Measurements from ENCODE around the gene PIH1D1. TPM values are rescaled to one million over a fixed set of nuclear protein-coding genes. Genes with fewer than 3 reads are reported as not detected.
A peak's percentile ranks its signal among the peaks of the same experiment; 100 is the strongest.

Gene PIH1D1
- total and polyA plus RNA-seq, 2 of the 8 experiments (the other 6 are each of a cell fraction or from before 2014, with no cell fraction given): 146 to 195 TPM

GRCh38 chr19:49421878-49422202 lies 29.8 kb downstream of the PIH1D1 start:
- ChIA-PET CTCF (ENCODE audit: partially characterized antibody) (interaction anchor here (0.5 to 14.7 kb wide), 12 partner anchors 8 to 115 kb away, joined by 3 to 291 read pairs (median 6); partner anchors contain the start of gene PIH1D1), POLR2A (ENCODE audit: partially characterized antibody) (interaction anchor here (0.9 to 1.4 kb wide), 4 partner anchors 10 to 30 kb away, joined by 3 to 5 read pairs (median 4); partner anchors contain the start of gene PIH1D1)
- DNase-seq (ENCODE audit: low read depth in 1 of 2, low spot score in 2 of 2) (no peak), FAIRE-seq (no peak)
- H3K4me3 ChIP-seq (ENCODE audit: extremely low read depth in 1 of 4, insufficient read depth in 2 of 4, low read depth in 3 of 4, low read length in 4 of 4): no peak overlapping the region
- H2BK12ac ChIP-seq (ENCODE audit: low read depth, low read length): no peak overlapping the region
- no peak overlapping the region for H3K14ac ChIP-seq (ENCODE audit: insufficient read length)
- no peak overlapping the region for H3K56ac ChIP-seq (replicated peaks; ENCODE audit: insufficient read length, low read depth, low read length)
- H3K27me3 ChIP-seq (replicated peaks in 1 of 4; ENCODE audit: control insufficient read depth in 3 of 4, extremely low read depth in 1 of 4, insufficient read depth in 3 of 4, low read length in 3 of 4): peaks cover 23 to 56% (median 51%) of the 10 kb centered on the region in 4 experiments
- H4K8ac ChIP-seq (ENCODE audit: extremely low read depth, insufficient read depth, low read length): no peak overlapping the region
- H2BK5ac ChIP-seq (ENCODE audit: low read depth, low read length): no peak overlapping the region
- H3K4me2 ChIP-seq (ENCODE audit: insufficient read depth in 1 of 2, low read depth in 2 of 2, low read length in 2 of 2): peak overlapping the region in 1 of 2 experiments; percentile 88; a peak in 1 of 4 replicates
- no peaks in the 10 kb centered on the region for H4K20me1 ChIP-seq (replicated peaks in 1 of 2; ENCODE audit: control insufficient read depth in 1 of 2, insufficient read depth in 2 of 2, low read length in 2 of 2)
- no peaks in the 10 kb centered on the region for H3K79me1 ChIP-seq (ENCODE audit: low read depth, low read length)
- peaks cover 11% of the 10 kb centered on the region; the same call in 1 of the 2 replicates for H3K23me2 ChIP-seq (ENCODE audit: low read depth, low read length)
- TF ChIP-seq SP1 (IDR thresholded peaks at IDR 0.05; ENCODE audit: low read depth, low read length): no peak
- no peak for TF ChIP-seq SAP30 (IDR thresholded peaks at IDR 0.05; ENCODE audit: insufficient read depth, insufficient replicate concordance, low read length)
- no peak for TF ChIP-seq RBBP5 (IDR thresholded peaks at IDR 0.05; ENCODE audit: borderline replicate concordance, low read depth, low read length)
- TF ChIP-seq ASH2L (IDR thresholded peaks at IDR 0.05; ENCODE audit: low read length): no peak
- TF ChIP-seq SP2 (IDR thresholded peaks at IDR 0.05; ENCODE audit: low read length): no peak
- no peak for TF ChIP-seq PHF8 (conservative IDR thresholded peaks at IDR 0.05; ENCODE audit: low read depth, low read length)
- TF ChIP-seq POLR2AphosphoS5 (IDR thresholded peaks at IDR 0.05; ENCODE audit: low read depth, low read length): no peak
- TF ChIP-seq JUN (IDR thresholded peaks at IDR 0.05; ENCODE audit: low read depth, low read length): no peak
- TF ChIP-seq MAFK (IDR thresholded peaks at IDR 0.05; ENCODE audit: low read depth, low read length): no peak
- no peak for TF ChIP-seq TBP (IDR thresholded peaks at IDR 0.05; ENCODE audit: low read depth, low read length)
- no peak for TF ChIP-seq SP4 (IDR thresholded peaks at IDR 0.05; ENCODE audit: low read length)
- TF ChIP-seq KDM1A (IDR thresholded peaks at IDR 0.05; ENCODE audit: borderline replicate concordance, low read length): no peak
- no peak for TF ChIP-seq ATF3 (IDR thresholded peaks at IDR 0.05; ENCODE audit: insufficient read depth, low read depth, low read length)
- TF ChIP-seq BCL11A (IDR thresholded peaks at IDR 0.05; ENCODE audit: low read depth in 2 of 2, low read length in 2 of 2): no peak
- no peak overlapping the region for H3K23ac ChIP-seq (ENCODE audit: insufficient read length)
- H2AFZ ChIP-seq (ENCODE audit: low read length): no peak overlapping the region
- H3K36me3 ChIP-seq (ENCODE audit: control insufficient read depth in 2 of 4, insufficient read depth in 4 of 4, low read length in 3 of 4): no peaks in the 10 kb centered on the region
- H3K27ac ChIP-seq (ENCODE audit: low read depth, low read length): no peak overlapping the region
- H3K4ac ChIP-seq (replicated peaks; ENCODE audit: insufficient read length, low read depth, low read length): no peak overlapping the region
- H3K4me1 ChIP-seq (replicated peaks in 1 of 4; ENCODE audit: control insufficient read depth in 3 of 4, insufficient read depth in 4 of 4, low read length in 3 of 4): peaks cover 7 to 29% (median 18%) of the 10 kb centered on the region in 4 experiments
- WGBS, 2 experiments (ENCODE audit: extremely low coverage in 1 of 2, insufficient coverage in 1 of 2, insufficient read length in 1 of 2, insufficient replicate concordance in 2 of 2, low coverage in 1 of 2, low lambda C conversion rate in 2 of 2, missing lambda C conversion rate in 1 of 2): 65% methylated on average over 2 of the region's 3 CpGs; no CpG with 5 or more reads in 1 of the 2 experiments
- H4K5ac ChIP-seq (ENCODE audit: insufficient read length, low read depth, low read length): no peak overlapping the region
- no peak overlapping the region for H2AK5ac ChIP-seq (ENCODE audit: low read depth, low read length)
- H2BK15ac ChIP-seq (ENCODE audit: low read length): no peak overlapping the region
- no peak overlapping the region for H2BK20ac ChIP-seq (ENCODE audit: low read length)
- H3K18ac ChIP-seq (ENCODE audit: extremely low read depth, low read length): no peak overlapping the region; the same call in 1 of the 2 replicates
- no peaks in the 10 kb centered on the region for H3K9me3 ChIP-seq (ENCODE audit: insufficient read depth in 2 of 2, low read depth in 1 of 2, low read length in 1 of 2)
- no peak overlapping the region for H3K9ac ChIP-seq (replicated peaks in 1 of 4; ENCODE audit: extremely low read depth in 1 of 4, low read depth in 3 of 4, low read length in 3 of 4)
- no peak overlapping the region for H4K91ac ChIP-seq (replicated peaks; ENCODE audit: insufficient read length, low read length)
- no peaks in the 10 kb centered on the region for H3K79me2 ChIP-seq (ENCODE audit: control insufficient read depth in 1 of 2, insufficient read depth in 2 of 2, low read length in 2 of 2)
- H2BK120ac ChIP-seq (replicated peaks; ENCODE audit: low read depth, low read length): no peak overlapping the region

Data from H1 (cell line).